ENCODE results near the gene NUB1.

NUB1 gene

DNA sequence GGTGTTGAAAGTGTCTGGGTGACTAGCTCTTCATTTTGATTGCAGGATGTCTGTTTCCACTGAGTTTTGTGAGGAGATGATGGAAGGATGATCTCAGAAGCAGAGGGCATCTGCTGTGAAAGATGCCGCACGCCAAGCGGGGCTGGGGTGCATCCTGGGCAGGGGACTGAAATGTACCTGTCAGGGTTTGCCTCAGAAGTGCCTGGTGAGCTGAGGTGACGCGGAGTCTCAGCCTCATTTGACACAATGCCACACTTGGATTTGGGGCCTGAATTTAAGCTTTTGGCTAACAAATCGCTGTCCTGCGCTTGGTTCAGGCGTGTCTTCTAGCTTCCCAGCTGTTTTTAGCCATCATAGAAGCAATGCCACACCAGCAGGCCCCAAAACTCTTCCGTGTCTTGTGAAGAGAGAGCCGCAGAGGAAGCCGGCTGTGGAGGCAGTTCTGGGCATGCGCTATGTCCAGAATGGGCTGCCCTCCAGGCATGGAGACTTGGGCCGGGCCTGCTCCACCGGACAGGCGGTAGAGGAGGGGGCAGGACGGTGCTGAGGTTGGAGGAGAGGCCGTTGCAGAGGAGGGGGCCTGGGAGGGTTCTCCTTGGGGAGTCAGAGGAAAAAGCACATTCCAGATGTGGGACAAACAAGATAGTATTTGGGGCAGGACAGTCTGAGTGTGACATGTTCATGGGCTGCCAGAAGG is 37.0 kb downstream of the NUB1 start:
- DNase-seq (ENCODE audit: low read depth): no peak

DNA sequence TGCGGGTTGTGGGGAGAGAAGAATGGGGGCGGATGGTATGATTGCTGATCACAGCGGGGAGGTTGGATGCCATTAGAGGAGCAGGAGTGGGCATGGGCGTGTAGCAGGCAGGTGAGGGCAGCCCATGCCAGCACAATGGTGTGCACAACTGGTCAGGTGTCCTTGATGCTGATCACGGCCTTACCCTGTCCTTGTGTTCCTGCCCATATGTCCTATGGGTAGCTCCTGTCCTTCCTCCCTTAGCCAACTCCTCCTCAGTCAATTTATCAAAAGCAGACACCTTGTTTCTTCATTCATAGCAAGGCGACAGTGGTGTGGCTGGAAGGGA is 37.5 kb downstream of the NUB1 start:
- no peak for DNase-seq (ENCODE audit: low read depth)

GRCh38 chr7:151379534-151380198 is 38.1 kb downstream of the NUB1 start:
- DNase-seq (ENCODE audit: low read depth): no peak

DNA sequence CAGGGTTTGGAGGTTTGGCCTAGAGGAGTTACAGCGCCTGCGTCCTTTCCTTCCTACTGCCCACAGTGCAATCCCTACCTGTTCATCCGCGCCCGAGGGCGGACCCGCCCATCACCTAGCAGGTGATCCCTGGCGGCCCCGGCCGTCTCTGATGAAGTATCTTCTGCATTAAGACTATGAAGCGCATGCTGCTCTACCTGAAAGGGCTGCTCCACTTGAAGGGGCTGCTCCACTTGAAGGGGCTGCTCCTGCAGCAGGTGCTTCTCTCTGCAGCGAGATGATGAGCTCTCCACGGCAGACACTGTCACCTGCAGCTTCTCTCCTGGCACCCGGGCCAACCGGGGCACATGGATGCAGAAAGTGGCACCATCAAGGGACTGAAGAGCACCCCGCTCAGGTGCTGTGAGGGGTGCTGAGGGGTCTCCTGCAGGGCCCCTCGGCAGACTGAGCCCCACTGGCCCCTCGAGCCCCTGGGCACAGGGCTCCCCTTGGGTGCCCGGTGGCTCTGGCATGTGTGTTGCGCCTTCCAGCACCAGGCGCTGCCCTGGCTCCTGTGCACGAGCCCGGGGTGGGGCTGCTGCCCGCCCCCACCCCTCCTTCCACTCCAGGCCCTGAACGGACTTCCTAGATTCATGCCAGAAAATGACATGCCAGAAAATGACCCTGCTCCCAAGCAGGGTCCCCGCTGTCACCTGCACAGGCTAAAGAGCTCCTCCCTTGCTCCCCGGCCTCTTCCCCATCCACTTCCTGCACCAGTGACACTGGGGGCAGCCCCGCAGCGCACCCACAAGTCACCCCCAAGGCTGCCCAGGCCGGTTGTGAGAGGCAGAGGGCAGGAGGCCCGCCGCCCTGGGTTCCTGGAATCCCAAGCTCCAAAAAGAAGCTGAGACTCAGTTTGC is 38.8 kb downstream of the NUB1 start:
- DNase-seq (ENCODE audit: low read depth): no peak

- DNase-seq (ENCODE audit: low read depth): no peak
Measured at GRCh38 chr7:151381098-151381347, 39.4 kb downstream of the NUB1 start.

- DNase-seq (ENCODE audit: low read depth): peak; percentile 12
Measured at GRCh38 chr7:151381348-151382078, 39.9 kb downstream of the NUB1 start.

DNA sequence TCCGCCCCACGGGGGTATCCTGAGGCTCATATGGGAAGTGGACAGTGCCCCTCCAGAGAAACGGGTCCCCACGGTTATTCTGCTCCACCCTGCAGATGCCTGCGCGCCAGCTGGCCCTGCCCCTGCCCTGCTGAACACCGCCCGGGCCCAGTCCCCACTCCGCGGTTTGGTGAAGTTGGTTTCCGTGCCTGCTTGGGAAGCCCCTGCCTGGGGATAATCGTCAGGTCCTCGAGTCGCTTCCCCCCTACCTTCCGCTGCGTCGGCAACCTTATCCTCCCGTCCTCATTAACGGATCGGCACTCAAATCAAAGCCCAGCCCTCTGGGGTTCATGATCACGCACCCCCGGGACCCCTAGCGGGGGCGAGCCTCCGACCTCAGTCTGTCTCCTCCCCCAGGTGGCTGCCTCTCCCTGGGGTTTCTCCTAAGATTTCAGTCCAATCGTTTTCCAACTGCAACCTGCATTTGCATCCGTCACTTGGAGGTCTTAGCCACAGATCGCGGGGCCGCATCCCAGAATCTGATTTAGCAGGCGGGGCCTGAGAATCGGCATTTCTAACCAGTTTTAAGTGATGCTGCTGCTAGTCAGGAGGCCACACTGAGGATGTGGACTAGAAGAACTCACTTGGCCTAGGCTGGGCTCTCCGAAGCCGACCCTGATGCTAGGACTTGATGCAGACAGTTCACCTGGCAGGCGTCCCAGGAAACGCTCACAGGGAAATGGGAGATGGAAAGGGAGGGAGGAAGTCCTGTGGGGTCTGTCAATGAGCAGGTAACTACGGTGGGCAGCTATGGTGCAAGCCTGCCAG is 40.7 kb downstream of the NUB1 start:
- DNase-seq (ENCODE audit: low read depth): no peak

DNA sequence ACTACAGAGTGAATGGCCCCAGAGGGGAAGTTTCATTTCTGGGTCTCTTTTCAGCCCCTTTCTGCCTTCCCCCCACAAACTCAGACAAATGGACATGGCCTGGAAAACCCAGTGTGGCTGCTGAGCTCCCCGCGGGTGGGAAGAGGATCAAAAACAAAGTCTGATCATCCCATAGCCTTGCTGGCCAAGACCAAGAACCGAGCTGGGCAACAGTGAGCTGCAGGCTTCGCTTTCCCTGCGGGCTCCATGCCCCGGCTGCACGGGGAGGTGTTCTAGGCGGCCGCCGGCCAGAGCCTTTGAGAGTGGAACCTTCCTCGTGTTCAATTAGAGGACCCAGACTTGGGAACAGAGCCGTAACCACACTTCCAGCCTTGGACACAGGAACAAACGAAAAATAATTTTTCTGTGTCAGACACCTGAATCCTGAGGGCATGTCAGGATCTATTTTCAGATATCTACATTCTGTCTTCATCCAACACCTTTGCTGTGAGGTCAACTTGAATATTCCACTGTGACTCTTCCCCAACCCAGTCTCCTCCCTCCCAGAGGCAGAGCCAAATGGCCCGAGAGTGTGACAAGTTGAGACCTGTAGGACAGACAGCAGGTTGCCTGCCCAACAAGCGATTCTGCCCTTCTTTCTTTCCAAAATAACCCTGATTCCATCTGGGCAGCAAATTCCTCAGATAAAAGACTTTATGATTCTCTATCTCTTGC is 42.2 kb downstream of the NUB1 start:
- DNase-seq (ENCODE audit: low read depth): no peak

- DNase-seq (ENCODE audit: low read depth): no peak
Measured at GRCh38 chr7:151384352-151384697, 42.7 kb downstream of the NUB1 start.

DNA sequence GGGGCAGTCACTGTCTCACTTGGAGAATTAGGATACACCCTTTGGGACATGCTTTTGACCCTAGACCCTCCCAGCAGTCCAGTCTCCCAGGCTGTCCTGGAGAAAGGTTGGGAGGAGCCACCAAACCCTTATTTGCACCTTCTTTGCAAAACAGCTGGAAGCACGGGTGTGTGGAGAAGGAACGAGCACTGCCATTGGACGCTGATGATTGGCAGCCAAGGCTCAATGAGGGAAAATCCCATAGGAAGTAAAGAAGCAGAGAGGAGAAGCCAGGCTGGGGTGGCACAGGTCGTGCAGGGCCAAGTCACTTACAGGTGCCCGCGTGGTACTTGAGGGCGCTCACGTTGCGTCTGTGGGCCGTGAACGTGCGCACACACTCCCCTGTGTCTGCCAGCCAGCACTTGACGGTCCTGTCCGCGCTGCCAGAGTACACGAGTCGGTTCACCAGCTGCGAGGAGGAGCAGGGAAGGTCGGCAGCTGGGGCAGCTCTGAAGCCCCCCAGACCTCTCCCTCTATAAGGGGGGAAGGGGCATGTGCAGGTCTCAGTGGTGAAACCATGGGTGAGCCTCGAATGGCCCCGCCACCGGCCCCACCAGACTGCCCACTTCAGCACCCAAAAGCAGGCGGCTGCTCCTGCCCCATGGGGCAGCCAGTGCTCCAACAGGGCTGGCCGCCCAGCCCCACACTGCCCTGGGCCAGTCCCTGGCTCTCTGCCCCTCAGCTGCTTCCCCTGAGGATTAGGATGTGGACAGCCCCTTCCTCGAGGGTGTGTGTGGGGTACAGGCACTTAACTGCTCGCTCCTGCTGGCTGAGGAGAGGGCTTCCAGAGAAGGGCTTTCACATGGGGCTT is 43.4 kb downstream of the NUB1 start:
- DNase-seq (ENCODE audit: low read depth): no peak

GRCh38 chr7:151385626-151386300 is 44.2 kb downstream of the NUB1 start:
- DNase-seq (ENCODE audit: low read depth): no peak

GRCh38 chr7:151386301-151387160 is 44.9 kb downstream of the NUB1 start:
- no peak for DNase-seq (ENCODE audit: low read depth)

GRCh38 chr7:151387161-151388006 is 45.8 kb downstream of the NUB1 start:
- no peak for DNase-seq (ENCODE audit: low read depth)

GRCh38 chr7:151388007-151388297 is 46.3 kb downstream of the NUB1 start:
- DNase-seq (ENCODE audit: low read depth): no peak

- DNase-seq (ENCODE audit: low read depth): no peak
Measured at GRCh38 chr7:151388430-151388829, 46.8 kb downstream of the NUB1 start.

DNA sequence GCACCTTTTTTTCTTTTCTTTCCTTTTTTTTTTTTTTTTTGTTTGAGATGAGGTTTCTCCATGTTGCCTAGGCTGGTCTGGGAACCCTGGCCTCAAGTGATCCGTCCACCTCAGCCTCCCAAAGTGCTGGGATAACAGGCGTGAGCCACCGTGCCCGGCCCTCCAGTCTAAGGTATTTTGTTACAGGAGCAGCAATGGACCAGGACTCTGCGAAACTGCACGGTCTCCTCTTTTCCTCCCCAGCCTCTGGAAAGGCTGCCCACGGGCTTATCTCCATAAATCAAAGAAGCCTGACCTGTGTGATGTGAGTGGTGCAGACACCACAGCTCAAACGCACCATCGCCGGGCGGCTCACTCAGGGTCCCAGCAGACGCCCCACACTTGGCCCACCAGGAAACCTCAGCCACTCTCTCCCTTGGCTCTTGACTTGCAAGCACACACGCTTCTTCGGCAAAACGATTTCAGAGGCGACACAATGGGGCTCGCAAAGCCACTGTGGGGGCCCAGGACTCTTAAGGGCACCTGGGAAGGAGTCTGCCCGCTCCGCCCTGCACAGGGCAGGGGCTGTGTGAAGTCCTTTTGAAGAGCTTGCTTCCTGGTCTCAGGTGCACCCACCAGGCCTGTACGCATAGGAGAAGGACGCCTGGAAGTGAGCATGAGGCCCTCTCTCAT is 47.6 kb downstream of the NUB1 start:
- no peak for DNase-seq (ENCODE audit: low read depth)

All from activated T-cell treated with anti-CD3 and anti-CD28 coated beads for 48 hours (primary cell).